GF-D8 (cell line): ENCODE measurements around the gene SUPT3H.

ENCODE experiments used
- DNase-seq: peaks from one replicate; lab custom pipeline; 2025; lab: John Stamatoyannopoulos, UW

Gene SUPT3H

DNA sequence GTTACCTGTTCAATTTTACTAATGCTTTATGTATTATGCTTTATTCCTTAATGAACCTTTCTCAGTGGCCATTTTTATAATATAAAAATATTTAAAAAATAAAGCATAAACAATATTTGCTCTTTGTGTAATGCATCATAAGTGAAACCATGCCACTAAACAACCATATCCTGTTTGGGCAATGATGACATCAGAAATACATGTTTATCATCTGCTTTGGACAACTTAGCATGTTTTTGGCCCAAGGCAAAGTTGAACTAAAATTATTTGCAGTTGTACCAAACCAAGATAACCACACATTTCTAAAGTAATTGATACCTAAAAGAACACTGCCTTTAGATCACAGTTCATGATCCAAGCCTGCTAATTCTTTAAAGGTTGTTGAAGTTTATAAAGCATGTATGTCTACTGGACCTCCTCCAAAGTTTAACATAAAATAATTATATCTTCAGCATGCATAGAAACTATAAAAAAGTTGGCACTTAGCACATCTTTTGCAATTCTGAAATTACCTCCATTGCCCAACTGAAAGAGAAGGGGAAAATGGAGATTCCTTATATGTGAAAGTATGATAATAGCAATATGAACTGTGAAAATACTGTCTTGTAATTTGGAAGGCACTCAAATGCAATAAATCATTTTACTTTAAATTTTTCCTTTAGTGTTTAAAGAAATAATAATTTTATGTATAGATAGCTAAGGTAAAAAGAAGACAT, 375.2 kb downstream of the SUPT3H start:
- DNase-seq = no peak

DNA sequence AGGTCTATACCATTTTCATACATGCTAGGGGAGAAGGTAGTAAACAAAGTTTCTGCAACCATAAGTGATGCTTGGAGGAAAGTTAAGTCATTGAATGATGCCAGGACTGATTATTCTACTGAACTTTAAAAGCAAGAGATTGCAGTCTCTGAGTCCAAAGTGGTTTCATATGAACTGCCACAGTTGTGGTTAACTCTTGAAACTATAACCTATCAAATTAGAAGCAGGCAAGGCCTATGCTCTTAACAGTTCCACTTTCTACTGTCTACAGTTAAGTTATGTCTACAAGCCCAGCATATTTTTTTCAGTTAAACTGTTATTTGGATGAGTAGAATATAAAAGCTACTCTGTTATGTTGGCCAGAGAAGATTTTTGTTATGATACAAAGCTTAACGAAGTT, 376.1 kb downstream of the SUPT3H start:
- DNase-seq = no peak

- no peak for DNase-seq
Observed at GRCh38 chr6:45000833-45001232, 376.9 kb downstream of the SUPT3H start.

- DNase-seq = no peak
Observed at GRCh38 chr6:44999066-44999465, 378.7 kb downstream of the SUPT3H start.

- no peak for DNase-seq
Observed at GRCh38 chr6:44995486-44996132, 382.1 kb downstream of the SUPT3H start.

DNA sequence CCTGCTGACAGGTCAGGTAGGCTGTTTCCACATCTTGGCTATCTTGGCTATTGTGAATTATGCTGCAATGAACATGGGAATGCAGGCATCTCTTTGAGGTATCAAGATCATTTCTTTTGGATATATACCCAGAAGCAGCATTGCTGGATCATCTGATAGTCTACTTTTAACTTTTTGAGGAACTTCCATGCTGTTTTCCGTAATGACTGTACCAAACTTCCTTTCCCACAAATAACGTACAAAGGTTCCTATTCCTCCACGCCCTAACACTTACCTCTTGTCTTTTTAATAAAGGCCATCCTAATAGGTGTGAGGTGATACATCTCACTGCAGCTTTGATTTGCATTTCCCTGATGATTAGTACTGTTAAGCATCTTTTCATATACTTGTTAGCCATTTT, 388.3 kb downstream of the SUPT3H start:
- no peak for DNase-seq

DNA sequence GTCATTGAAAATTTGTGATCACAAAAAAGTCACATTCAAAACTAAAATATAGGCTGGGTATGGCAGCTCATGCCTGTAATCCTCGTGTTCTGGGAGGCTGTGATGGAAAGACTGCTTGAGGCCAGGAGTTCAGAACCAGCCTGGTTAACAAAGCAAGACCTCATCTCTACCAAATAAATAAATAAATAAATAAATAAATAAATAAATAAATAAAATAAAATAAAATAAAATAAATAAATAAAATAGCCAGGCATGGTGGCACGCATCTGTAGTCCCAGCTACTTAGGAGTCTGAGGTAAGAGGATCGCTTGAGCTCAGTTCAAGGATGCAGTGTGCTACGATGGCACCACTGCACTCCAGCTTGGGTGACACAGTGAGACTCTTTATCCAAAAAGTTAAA, 392.7 kb downstream of the SUPT3H start:
- DNase-seq = no peak

GRCh38 chr6:44983467-44984365, 394.0 kb downstream of the SUPT3H start:
- DNase-seq = no peak

GRCh38 chr6:44980841-44981240, 396.9 kb downstream of the SUPT3H start:
- DNase-seq = no peak

- no peak for DNase-seq
Observed at GRCh38 chr6:44976677-44977641, 400.8 kb downstream of the SUPT3H start.

DNA sequence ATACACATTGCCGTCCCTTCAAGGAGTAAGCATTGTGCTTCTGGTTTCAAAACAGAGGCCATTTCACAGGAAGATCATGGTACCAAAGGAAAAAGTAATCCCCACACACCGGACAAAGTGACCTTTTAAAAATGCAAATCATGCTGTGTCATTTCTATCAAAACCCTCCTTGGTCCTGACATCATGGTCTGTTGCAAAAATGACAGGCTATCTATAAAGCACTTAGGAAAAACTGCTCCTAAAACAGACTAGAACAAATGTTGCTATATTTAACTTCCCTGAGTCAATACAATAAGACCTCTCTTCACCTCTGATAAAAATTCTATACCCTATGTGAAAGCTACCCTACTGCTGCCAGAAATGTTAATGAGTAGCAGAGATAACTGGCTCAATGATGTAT, 403.2 kb downstream of the SUPT3H start:
- DNase-seq = no peak

GRCh38 chr6:44972709-44973108, 405.0 kb downstream of the SUPT3H start:
- no peak for DNase-seq

- no peak for DNase-seq
Observed at GRCh38 chr6:44969446-44970185, 408.1 kb downstream of the SUPT3H start.

DNA sequence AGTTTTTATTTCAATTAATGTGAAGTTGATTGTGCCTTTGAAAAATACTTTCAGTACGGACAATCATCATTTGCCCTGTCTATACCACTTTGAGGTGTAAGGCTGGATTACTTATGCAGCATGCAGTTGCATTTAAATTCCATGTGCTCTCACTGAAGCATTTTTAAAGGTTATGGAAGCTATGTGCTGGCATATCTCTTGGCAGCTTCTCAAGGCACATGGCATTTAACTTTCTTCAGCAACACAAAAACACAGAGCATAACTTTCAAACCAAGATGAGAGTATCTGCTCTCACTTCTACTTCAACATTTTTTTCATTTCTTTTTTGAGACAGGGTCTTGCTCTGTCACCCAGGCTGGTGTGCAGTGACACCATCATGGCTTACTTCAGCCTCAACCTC, 410.3 kb downstream of the SUPT3H start:
- DNase-seq = no peak

DNA sequence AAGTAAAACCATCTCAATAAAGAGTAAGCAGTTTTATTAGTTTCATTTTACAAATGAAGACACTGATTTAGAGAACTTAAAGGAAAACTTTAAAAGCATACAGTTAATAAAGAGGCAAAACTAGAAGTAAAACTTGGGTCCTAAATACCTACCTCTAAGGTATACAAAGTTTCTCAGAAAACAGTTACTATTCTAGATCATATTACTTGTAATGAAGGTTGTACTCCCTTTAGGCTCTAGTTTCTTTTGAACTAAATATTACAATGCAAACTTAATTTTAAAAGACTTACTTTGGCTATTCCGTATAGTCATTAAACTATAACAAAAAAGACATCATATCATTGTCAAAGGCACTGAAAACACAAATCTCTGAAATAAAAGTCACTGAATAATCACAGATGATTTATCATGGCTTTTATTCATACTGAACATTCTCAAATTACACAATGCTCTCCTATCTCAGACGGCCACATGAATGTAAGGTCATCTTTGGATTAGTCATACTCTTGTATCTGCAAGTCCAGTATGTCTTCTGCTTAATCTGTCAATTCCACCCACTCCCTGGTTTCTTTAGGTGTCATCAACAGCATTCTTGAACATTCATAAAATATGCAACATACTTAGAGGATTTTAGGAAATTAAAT, 411.2 kb downstream of the SUPT3H start:
- no peak for DNase-seq

DNA sequence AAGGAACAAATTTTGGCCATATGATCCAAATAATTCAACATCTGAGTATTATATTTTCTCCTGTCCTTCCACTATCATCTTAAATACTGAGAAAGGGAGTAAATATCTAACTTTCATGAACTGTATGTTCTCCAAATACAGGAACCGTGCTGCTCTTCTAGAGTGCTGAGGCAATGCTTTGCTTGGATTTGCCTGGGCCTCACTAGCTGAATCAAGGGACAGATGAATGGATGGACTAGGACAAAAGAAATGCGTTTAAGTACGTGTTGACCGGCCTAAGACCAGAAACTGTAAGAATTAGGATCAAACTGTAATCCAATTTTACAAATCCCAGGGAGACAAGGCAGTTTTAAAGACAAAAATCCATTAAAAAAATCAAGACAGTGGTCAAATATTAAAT, 412.0 kb downstream of the SUPT3H start:
- DNase-seq = no peak

DNA sequence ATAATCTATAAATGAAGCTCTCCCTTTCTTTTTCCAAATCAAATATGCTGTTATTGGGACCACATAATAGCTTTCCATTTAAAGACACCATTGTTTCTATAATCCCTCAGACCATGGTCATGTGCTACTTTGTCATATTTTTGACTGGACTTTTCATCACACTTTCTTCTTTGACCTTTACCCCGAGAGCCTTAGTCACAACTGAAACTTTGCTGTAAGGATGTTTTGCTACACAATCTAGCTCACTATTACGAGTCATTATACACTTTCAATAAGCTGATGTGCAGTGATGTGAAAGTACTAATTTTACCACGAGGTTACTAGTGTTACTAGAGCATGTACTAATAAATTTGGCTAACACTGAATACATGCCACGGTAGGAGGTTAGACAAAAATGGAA, 416.8 kb downstream of the SUPT3H start:
- DNase-seq = no peak

- no peak for DNase-seq
Observed at GRCh38 chr6:44959651-44960050, 418.1 kb downstream of the SUPT3H start.

DNA sequence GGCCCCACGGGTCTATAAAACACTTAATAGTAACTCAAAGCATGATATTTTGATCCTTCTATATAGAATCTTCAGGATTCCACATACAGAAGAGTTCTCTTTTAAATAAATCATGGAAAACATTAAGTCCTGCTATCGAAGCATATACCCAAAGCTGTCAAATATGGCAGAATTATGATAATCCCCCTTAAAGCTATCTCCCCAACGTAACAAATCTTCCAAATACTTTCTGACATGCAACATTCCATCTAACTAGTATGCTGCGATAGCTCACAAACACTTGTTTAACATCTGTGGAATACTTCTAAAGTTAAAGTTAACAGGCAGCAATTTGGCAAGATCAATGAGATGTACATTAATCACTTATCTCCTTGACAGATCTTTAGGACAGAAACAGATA, 420.6 kb downstream of the SUPT3H start:
- no peak for DNase-seq

- no peak for DNase-seq
Observed at GRCh38 chr6:44956396-44956795, 421.3 kb downstream of the SUPT3H start.

GRCh38 chr6:44955145-44955544, 422.6 kb downstream of the SUPT3H start:
- no peak for DNase-seq
